OCI-LY1 (cell line): ENCODE measurements around the gene PGAM2.

ENCODE experiments used
- H2AFZ ChIP-seq: fragments of 200-600 bp; sonication (generic), shearing (Covaris generic); 2 replicates; pipeline ENCODE4 v1.6.0; 2014; ENCODE audit warnings: antibody characterized with exemption, mild to moderate bottlenecking, low read length
- H3F3A ChIP-seq: fragments of 200-600 bp; sonication (generic), shearing (Covaris generic); 2 replicates; pipeline ENCODE4 v1.6.0; 2014; ENCODE audit warnings: mild to moderate bottlenecking, antibody characterized with exemption, low read length, moderate library complexity; ENCODE audit not compliant: insufficient read depth
- H3K27ac ChIP-seq: fragments of 200-600 bp; sonication (generic); 2 replicates; pipeline ENCODE4 v1.5.1; 2014; ENCODE audit warnings: low read length, mixed run types, mild to moderate bottlenecking, low read depth; ENCODE audit not compliant: poor library complexity, severe bottlenecking
- H3K27me3 ChIP-seq: fragments of 200-600 bp; sonication (generic); 2 replicates; pipeline ENCODE4 v1.6.0; 2014; ENCODE audit warnings: antibody characterized with exemption, mild to moderate bottlenecking, low read length, moderate library complexity; ENCODE audit not compliant: insufficient read depth
- H3K36me3 ChIP-seq: fragments of 200-600 bp; sonication (generic); 2 replicates; pipeline ENCODE4 v1.6.1; 2014; ENCODE audit warnings: mild to moderate bottlenecking, antibody characterized with exemption, low read length, moderate library complexity, mixed read lengths; ENCODE audit not compliant: insufficient read depth
- H3K4me1 ChIP-seq: fragments of 200-600 bp; sonication (generic); 2 replicates; pipeline ENCODE4 v1.5.1; 2014; ENCODE audit warnings: mild to moderate bottlenecking, low read length, moderate library complexity; ENCODE audit not compliant: insufficient read depth, severe bottlenecking
- H3K4me2 ChIP-seq: fragments of 200-600 bp; sonication (generic), shearing (Covaris generic); 2 replicates; pipeline ENCODE4 v1.6.1; 2014; ENCODE audit warnings: low read length
- H3K4me3 ChIP-seq: fragments of 200-600 bp; sonication (generic); 2 replicates; pipeline ENCODE4 v1.5.1; 2014; ENCODE audit warnings: low read length, low read depth, mild to moderate bottlenecking, mixed read lengths; ENCODE audit not compliant: poor library complexity, severe bottlenecking
- H3K79me2 ChIP-seq: fragments of 200-600 bp; shearing (Covaris generic); 2 replicates; pipeline ENCODE4 v1.6.1; 2016; ENCODE audit warnings: mixed run types, low read length, mixed read lengths; ENCODE audit not compliant: insufficient read depth
- H3K9ac ChIP-seq: fragments of 200-600 bp; sonication (generic), shearing (Covaris generic); 2 replicates; pipeline ENCODE4 v1.6.1; 2014; ENCODE audit warnings: mild to moderate bottlenecking, low read length, mixed read lengths
- H3K9me2 ChIP-seq: fragments of 200-600 bp; sonication (generic), shearing (Covaris generic); 2 replicates; pipeline ENCODE4 v1.6.1; 2014; ENCODE audit warnings: low read depth, mild to moderate bottlenecking, low read length, mixed read lengths
- H3K9me3 ChIP-seq: fragments of 200-600 bp; shearing (Covaris generic); 2 replicates; pipeline ENCODE4 v1.6.1; 2014; ENCODE audit warnings: low read length, mixed read lengths
- H4K20me1 ChIP-seq: fragments of 200-600 bp; sonication (generic), shearing (Covaris generic); 2 replicates; pipeline ENCODE4 v1.6.0; 2016; ENCODE audit warnings: mild to moderate bottlenecking, low read length; ENCODE audit not compliant: insufficient read depth
- CTCF ChIP-seq: fragments of 200-600 bp; sonication (generic), shearing (Covaris generic); IDR thresholded peaks from 2 replicates; pipeline ENCODE4 v1.5.1; 2017; ENCODE audit warnings: mild to moderate bottlenecking, antibody characterized with exemption, low read length, moderate library complexity, mixed read lengths
- EZH2 ChIP-seq: fragments of 200-600 bp; sonication (generic), shearing (Covaris generic); IDR thresholded peaks from 2 replicates; pipeline ENCODE4 v1.8.0; 2017; ENCODE audit warnings: borderline replicate concordance, mixed run types, mild to moderate bottlenecking, antibody characterized with exemption, low read length, moderate library complexity, mixed read lengths

The PGAM2 gene

DNA sequence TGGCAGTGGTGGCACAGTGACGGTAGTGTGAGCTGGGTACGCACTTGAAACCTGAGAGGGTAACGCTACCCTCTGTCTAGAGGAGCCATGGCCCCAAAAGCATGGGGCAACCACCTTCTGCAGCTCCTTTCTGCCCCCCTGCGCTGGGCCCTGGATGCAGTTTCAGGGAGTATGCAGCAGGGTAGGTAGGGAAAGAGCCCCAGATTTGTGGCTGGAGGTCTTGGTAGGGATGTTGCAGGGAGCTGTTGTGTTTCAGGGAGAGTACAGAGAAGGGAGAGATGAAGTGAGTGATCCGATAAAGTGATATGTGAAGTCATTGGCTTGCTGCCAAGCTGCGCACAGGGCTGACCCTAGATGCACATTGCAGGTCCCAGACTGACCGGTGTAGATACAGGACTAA, 2.7 kb upstream of the PGAM2 start:
- Histone ChIP-seq H3K79me2 (no peaks in the 10 kb centered on the region), H3K4me2 (no peak overlapping the region), H3F3A (peaks cover 7% of the 10 kb centered on the region; the same call in 1 of the 2 replicates), H3K36me3 (peaks cover 22% of the 10 kb centered on the region), H3K9me3 (no peaks in the 10 kb centered on the region), H3K27ac (no peak overlapping the region), H3K9ac (no peak overlapping the region), H2AFZ (no peak overlapping the region), H3K9me2 (no peaks in the 10 kb centered on the region), H4K20me1 (no peaks in the 10 kb centered on the region), H3K4me1 (no peaks in the 10 kb centered on the region), H3K27me3 (no peaks in the 10 kb centered on the region; the same call in 1 of the 2 replicates), H3K4me3 (no peak overlapping the region)
- TF ChIP-seq EZH2 (no peak), CTCF (no peak; the same call in 1 of the 2 replicates)

GRCh38 chr7:44067064-44067951, 1.9 kb upstream of the PGAM2 start:
- Histone ChIP-seq H3K27ac (no peak overlapping the region), H3K4me1 (no peaks in the 10 kb centered on the region), H3K4me3 (no peak overlapping the region)

DNA sequence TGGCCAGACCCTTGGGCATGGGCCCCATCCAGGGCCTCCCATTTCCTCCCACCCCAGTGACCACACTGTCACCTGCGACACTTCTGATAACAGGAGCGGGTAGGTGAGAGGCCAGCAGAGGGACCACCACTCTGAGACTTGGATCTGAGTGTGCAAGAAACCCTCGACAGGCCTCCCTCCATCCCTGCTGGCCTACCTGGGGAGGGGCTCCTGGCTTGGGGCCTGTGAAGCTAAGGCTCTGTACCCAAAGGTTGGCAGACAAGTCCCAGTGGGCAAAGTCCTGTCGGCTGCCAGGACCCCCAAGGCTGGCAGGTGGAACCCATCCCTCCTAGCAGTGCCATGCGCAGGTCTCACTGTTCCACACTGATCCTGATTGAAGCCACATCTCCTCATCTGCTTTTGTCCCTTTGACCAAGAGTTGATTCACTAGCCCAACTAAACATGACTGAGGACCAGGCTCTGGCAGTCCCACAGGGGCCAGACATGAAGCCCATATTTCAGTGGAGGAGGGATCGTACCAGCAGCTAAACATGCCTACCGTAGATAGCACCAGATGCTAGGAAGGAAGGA, 1.2 kb upstream of the PGAM2 start:
- H3K9me2 ChIP-seq: no peaks in the 10 kb centered on the region

More at GRCh38 chr7:44067064-44067951, 1.9 kb upstream of the PGAM2 start:
- Histone ChIP-seq H3K9me2 (no peaks in the 10 kb centered on the region), H3K79me2 (no peaks in the 10 kb centered on the region), H3K27me3 (no peaks in the 10 kb centered on the region; the same call in 1 of the 2 replicates), H2AFZ (no peak overlapping the region), H3K9me3 (no peaks in the 10 kb centered on the region), H3K36me3 (peaks cover 21% of the 10 kb centered on the region), H3K4me2 (no peak overlapping the region), H3F3A (peaks cover 7% of the 10 kb centered on the region; the same call in 1 of the 2 replicates), H4K20me1 (no peaks in the 10 kb centered on the region), H3K9ac (no peak overlapping the region)
- TF ChIP-seq EZH2 (no peak), CTCF (no peak)

More for the DNA sequence above, 1.2 kb upstream of the PGAM2 start:
- Histone ChIP-seq H3K9me3 (no peaks in the 10 kb centered on the region), H3K27ac (no peak overlapping the region), H3K36me3 (peaks cover 21% of the 10 kb centered on the region), H3F3A (peaks cover 7% of the 10 kb centered on the region; the same call in 1 of the 2 replicates), H3K79me2 (no peaks in the 10 kb centered on the region), H4K20me1 (no peaks in the 10 kb centered on the region), H3K4me2 (no peak overlapping the region), H3K4me3 (no peak overlapping the region), H2AFZ (no peak overlapping the region), H3K27me3 (no peaks in the 10 kb centered on the region; the same call in 1 of the 2 replicates), H3K9ac (no peak overlapping the region), H3K4me1 (no peaks in the 10 kb centered on the region)
- TF ChIP-seq EZH2 (no peak), CTCF (no peak)
